DOHH2 (cell line): ENCODE results near the gene EVPL.

Experiments
- H3F3A ChIP-seq: fragments of 200-600 bp; sonication (generic), shearing (Covaris generic); 2 replicates; pipeline ENCODE4 v1.6.0; 2016; ENCODE audit warnings: antibody characterized with exemption, mild to moderate bottlenecking; ENCODE audit not compliant: control insufficient read depth, insufficient read depth
- H3K27ac ChIP-seq: fragments of 200-600 bp; sonication (generic); 2 replicates; pipeline ENCODE4 v1.5.1; 2014; ENCODE audit warnings: low read depth, mild to moderate bottlenecking, low read length, moderate library complexity
- H3K27me3 ChIP-seq: fragments of 200-600 bp; sonication (generic); 2 replicates; pipeline ENCODE4 v1.6.1; 2014; ENCODE audit warnings: mild to moderate bottlenecking, low read length, mixed read lengths; ENCODE audit not compliant: control insufficient read depth
- H3K36me3 ChIP-seq: fragments of 200-600 bp; sonication (generic); 2 replicates; pipeline ENCODE4 v1.6.1; 2014; ENCODE audit warnings: mild to moderate bottlenecking, low read length, moderate library complexity, mixed read lengths; ENCODE audit not compliant: control insufficient read depth
- H3K4me1 ChIP-seq: fragments of 200-600 bp; sonication (generic); 2 replicates; pipeline ENCODE4 v1.6.1; 2014; ENCODE audit warnings: mild to moderate bottlenecking, low read length, mixed read lengths; ENCODE audit not compliant: control insufficient read depth
- H3K4me2 ChIP-seq: fragments of 200-600 bp; sonication (generic); 2 replicates; pipeline ENCODE4 v1.6.0; 2014; ENCODE audit warnings: mild to moderate bottlenecking, low read length, moderate library complexity
- H3K4me3 ChIP-seq: fragments of 200-600 bp; sonication (generic); 2 replicates; pipeline ENCODE4 v1.5.1; 2014; ENCODE audit warnings: mild to moderate bottlenecking, low read length, mixed read lengths
- H3K79me2 ChIP-seq: fragments of 200-600 bp; sonication (generic); 2 replicates; pipeline ENCODE4 v1.6.1; 2014; ENCODE audit warnings: mild to moderate bottlenecking, low read length, mixed read lengths; ENCODE audit not compliant: control insufficient read depth
- H3K9me2 ChIP-seq: fragments of 200-600 bp; sonication (generic); replicated peaks from 2 replicates; pipeline ENCODE4 v1.6.1; 2014; ENCODE audit warnings: mild to moderate bottlenecking, low read length, mixed read lengths; ENCODE audit not compliant: control insufficient read depth
- H3K9me3 ChIP-seq: fragments of 200-600 bp; sonication (generic); 2 replicates; pipeline ENCODE4 v1.6.1; 2014; ENCODE audit warnings: antibody characterized with exemption, low read length, mixed read lengths; ENCODE audit not compliant: control insufficient read depth, insufficient read depth
- H4K20me1 ChIP-seq: fragments of 200-600 bp; sonication (generic); 2 replicates; pipeline ENCODE4 v1.6.0; 2014; ENCODE audit warnings: low read depth, mild to moderate bottlenecking, antibody characterized with exemption, low read length, moderate library complexity; ENCODE audit not compliant: control insufficient read depth, insufficient read depth
- CTCF ChIP-seq: fragments of 200-600 bp; sonication (generic); IDR thresholded peaks from one replicate; pipeline ENCODE4 v1.5.1; 2014; ENCODE audit warnings: antibody characterized with exemption, mild to moderate bottlenecking, low read depth, low read length; ENCODE audit not compliant: poor library complexity, severe bottlenecking
- EZH2phosphoT487 ChIP-seq: fragments of 200-600 bp; sonication (generic); IDR thresholded peaks from 2 replicates; pipeline ENCODE4 v1.6.1; 2017; ENCODE audit warnings: borderline replicate concordance, mild to moderate bottlenecking, antibody characterized with exemption, low read length, moderate library complexity, mixed read lengths

EVPL gene

DNA sequence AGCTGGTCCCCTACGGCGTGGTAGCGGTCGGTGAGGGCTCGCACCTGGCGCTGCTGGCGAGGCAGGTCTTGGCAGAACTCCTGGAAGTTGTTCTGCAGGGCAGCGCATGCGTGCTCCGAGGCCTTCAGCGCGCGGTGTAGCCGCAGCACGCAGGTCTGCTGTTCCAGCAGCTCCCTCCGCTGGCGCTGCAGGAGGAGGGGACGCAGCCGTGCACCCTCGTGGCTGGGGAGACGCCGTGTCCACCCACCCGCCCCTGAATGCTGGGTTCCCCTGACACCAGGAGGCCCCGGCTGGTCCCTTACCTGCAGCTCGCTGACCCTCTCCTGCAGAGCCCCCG is 12.2 kb downstream of the EVPL start:
- Histone ChIP-seq H4K20me1 (no peaks in the 10 kb centered on the region), H3K4me2 (no peak overlapping the region), H3K4me3 (no peak overlapping the region), H3K79me2 (no peaks in the 10 kb centered on the region), H3K9me2 (no peaks in the 10 kb centered on the region), H3K36me3 (no peaks in the 10 kb centered on the region), H3F3A (no peaks in the 10 kb centered on the region), H3K4me1 (peaks cover 7% of the 10 kb centered on the region; the same call in 1 of the 2 replicates), H3K27me3 (no peaks in the 10 kb centered on the region), H3K27ac (no peak overlapping the region), H3K9me3 (no peaks in the 10 kb centered on the region)
- TF ChIP-seq CTCF: no peak
- TF ChIP-seq EZH2phosphoT487: no peak

DNA sequence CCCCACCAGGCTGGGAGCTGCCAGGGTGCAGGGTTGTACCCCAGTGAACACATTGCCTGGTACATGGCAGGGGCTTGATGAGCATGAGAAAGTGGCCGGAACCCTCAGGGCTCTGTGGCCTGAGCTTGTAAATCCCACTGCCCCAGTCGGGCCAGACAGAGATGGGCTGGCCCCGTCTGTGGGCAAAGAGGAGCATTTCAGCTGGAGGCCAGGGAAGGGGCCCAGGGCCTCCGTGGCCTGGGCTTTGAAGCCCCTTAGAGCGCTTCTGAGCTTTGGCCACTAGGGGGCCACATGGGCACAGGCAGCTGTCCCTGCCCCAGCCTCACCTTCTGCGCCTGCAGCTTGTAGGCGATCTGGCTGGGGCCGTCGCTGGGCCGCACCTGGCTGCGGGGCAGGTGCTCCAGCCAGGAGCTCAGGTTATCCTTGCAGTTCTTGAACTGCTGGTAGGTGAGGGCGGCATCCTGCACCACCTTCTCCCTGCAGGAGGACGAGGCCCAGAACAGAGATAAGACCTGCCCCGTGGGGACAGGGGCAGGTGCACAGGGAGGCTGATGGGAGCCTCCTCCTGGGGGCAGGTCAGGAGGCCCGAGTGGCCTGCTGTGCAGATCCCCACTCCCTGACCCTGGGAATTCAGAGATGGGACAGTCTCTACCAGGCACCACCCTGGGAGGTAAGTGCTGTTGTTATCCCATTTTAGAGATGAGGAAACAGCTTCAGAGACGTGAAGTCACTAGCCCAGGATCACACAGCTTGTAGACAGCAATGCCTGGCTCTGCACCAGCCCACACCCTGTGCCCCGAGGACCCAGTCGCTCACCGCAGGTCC is 12.8 kb downstream of the EVPL start:
- H3K27me3 ChIP-seq: no peaks in the 10 kb centered on the region
- no peaks in the 10 kb centered on the region for H3K9me2 ChIP-seq
- H3K79me2 ChIP-seq: no peaks in the 10 kb centered on the region
- TF ChIP-seq EZH2phosphoT487 (no peak), CTCF (peak; percentile 95)
- no peaks in the 10 kb centered on the region for H3K36me3 ChIP-seq
- H3F3A ChIP-seq: no peaks in the 10 kb centered on the region
- no peak overlapping the region for H3K4me2 ChIP-seq
- no peak overlapping the region for H3K4me3 ChIP-seq
- no peaks in the 10 kb centered on the region for H3K9me3 ChIP-seq
- H4K20me1 ChIP-seq: no peaks in the 10 kb centered on the region
- H3K4me1 ChIP-seq: peaks cover 7% of the 10 kb centered on the region; the same call in 1 of the 2 replicates
- no peak overlapping the region for H3K27ac ChIP-seq

- no peak overlapping the region for H3K27ac ChIP-seq
- H3F3A ChIP-seq: no peaks in the 10 kb centered on the region
- H3K4me3 ChIP-seq: no peak overlapping the region
- no peaks in the 10 kb centered on the region for H3K36me3 ChIP-seq
- H3K4me1 ChIP-seq: peaks cover 7% of the 10 kb centered on the region; the same call in 1 of the 2 replicates
- H3K4me2 ChIP-seq: no peak overlapping the region
- no peaks in the 10 kb centered on the region for H3K27me3 ChIP-seq
- TF ChIP-seq EZH2phosphoT487: no peak
- no peak for TF ChIP-seq CTCF
- no peaks in the 10 kb centered on the region for H3K9me2 ChIP-seq
- no peaks in the 10 kb centered on the region for H3K9me3 ChIP-seq
- no peaks in the 10 kb centered on the region for H3K79me2 ChIP-seq
- no peaks in the 10 kb centered on the region for H4K20me1 ChIP-seq
Observed at GRCh38 chr17:76013377-76013932, 13.7 kb downstream of the EVPL start.
